SHP77 (cell line): ENCODE data around the gene PAQR4.

Experiments used
- DNase-seq, 2 experiments: peaks; one replicate each; lab custom pipeline; 2025; lab: John Stamatoyannopoulos, UW

The PAQR4 gene

DNA sequence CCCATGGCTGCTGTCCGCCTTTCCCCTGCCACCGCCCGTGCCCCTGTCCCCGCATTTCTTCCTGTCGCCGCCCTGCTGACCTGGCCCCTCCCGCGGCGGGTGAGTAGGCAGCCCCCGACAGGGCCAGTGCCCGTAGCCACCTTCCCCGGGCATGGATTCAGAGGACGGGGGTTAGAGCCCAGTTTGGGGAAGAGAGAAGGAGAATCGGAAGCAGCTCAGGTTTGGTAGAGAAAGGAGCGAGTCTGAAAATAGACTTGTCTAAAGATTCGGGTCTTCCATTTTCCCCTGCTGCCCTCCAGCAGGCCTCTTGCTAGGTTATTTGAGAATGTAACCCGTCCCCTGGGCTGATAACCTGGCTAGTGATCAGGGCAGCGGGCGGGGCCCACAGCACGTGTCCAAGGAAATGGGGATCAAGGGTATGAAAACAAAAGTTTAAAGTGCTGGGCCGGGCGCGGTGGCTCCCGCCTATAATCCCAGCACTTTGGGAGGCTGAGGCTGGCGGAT is 35.7 kb downstream of the PAQR4 start:
- no peak for DNase-seq

DNA sequence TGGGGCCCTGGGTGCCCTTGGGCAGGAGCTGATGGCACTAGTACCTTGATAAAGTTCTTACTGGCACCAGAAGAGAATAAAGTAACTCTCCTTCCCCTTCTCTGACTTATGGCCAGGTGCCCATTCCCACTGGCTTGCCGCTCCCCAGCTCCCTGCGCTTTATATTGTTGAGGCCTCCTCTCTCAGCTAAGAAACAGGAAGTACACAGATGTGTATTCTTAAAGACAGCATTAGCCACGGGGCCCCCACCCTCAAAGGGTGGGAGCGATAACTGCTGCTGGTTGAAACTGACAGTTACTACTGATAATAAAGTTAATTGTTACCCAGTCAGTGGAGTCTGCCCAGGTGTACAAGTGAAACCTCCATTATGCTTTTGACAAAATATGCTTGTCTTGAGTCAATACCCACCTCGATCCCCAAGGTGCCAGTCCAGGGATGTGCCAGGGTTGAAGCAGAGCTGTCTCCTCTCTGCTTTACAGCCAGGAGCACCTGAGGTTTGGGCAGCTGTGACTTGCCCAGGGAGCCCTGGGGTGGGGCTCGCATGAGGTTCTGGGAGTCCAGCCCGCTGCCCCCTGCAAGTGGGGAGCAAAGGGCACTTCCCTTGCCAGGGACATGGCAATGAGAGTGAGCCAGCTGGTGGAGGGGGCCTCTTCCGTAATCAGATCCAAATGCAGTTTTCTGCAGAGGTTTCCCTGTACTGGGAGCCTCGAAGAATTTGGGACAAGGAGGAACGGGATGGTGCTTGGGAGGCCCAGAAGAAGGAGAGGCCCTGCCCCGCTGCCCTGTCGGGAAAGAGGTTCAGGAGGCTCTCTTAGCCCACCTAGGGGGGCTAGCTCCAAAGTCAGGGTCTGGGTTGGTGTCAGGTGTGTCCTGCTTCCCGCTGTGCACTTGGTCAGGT is 38.2 kb downstream of the PAQR4 start:
- DNase-seq = no peak

DNA sequence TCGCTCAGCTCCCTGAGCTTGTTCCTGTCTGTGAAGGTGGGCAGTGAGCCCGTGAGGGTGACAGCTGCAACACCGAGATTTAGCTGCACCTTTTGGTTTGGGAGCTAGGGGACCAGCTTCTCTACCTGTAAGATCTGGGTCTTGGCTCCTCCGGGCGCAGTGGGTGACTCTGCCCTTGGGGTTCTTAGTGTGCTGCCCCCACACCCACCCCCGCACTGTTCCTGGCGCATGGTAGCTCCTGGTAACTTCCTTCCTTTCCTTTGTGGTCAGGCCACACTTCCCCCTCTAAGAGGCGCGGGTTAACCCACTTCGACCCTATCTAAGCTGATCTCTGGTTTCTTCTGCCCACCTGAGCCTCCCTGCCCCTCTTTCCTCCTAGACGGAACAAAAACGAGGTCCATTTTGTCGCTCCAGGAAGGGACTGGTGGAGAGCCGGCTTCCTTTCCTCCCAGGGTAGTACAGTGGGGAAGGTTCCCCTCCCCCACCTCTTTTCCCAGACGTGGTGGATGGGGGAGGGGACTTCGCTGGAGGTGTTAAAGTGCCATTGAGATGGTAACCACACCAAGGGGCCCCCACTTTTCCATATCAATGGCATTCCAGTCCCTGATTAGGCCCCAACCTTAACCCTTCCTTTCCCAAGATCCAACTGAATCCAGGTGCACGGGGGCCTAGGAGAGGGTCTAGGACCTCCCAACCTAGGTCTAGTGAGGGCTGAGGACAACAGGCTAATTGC is 39.0 kb downstream of the PAQR4 start:
- DNase-seq = no peak

DNA sequence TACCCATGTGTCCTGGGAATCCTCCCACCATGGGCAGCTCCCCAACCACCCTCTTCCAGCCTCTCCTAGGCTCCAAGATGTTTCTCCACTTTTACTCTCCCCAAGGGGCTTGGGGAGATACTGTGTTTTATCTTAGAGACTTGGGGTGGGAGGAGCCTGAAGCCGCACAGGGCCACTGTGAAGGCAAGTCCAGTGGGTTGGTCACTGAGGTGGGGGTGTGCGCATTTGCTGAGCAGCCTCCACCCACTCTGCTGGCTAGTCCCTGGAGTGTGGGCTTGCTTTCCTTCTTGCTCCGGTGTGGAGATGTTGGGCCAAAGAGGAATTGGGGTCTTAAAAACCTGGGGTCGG is 39.5 kb downstream of the PAQR4 start:
- DNase-seq = no peak

DNA sequence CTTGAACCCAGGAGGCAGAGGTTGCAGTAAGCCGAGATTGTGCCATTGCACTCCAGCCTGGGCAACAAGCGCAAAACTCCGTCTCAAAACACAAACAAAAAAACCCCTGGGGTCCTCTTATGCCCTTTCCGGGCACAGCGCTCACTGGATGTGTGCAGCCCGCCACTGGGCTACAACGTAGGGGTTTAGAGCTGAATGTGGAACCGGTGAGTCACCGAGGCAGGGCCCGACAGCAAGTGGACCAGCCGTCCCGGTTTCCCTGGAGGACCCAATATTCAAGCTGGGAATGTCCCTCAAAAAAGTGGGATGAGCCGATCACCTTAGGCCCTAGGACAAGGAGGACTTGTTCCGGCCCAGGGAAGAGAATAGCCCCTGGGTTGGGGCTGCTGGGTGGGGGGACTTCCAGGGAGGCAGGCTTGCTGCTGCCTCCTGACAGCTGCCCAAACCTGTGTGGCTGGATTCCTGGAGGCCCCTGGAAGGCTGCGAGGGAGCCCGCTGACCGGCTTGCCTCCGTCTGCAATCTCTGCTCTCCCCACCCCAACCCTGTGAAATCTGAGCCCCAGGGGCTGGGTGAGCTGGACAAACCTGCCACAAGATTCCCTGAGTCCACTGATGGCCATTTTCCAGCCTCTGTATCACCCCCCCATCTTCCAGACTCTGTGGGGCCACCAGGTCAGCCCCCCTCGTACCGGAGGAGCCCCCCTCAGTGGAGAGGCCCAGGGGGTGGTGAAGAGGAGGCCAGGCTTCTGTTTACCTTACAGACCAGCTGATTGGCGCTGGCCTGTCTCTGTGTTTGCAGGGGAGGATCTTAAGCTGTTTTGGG is 40.6 kb downstream of the PAQR4 start:
- DNase-seq = no peak

DNA sequence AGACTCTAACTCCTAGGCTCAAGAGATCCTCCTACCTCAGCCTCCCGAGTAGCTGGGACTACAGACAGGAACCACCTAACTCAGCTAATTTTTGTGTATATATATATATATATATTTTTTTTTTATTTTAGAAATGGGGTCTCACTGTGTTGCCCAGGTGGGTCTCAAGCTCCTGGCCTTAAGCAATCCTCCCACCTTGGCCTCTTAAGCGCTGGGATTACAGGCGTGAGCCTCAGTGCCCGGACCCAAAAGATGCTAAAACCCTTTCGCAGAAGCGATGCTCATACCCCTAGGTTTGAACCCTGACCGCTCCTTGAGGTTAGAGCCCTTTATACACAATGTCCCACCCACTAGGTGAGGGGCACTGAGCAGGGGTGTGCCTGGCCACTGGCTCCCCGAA is 41.4 kb downstream of the PAQR4 start:
- no peak for DNase-seq

DNA sequence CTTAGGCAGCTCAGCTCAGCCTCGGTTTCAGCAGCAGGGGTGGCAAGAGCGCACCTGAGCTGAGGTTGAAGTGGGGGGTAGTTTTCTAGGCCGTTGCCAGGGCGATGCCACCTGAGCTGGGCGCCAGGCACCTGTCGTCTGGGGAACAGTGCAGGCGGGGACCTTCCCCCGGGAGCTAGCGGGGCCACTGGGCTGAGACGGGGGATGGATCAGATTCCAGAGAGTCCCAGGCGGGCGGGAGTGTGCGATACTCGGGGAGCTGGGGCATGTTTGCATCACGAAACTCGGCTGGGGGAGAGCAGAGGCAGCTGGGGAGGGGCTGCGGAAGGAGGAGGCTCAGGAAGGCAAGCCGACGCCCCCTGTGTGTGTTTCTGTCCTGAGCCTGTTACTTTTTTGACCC is 43.1 kb downstream of the PAQR4 start:
- DNase-seq = no peak

DNA sequence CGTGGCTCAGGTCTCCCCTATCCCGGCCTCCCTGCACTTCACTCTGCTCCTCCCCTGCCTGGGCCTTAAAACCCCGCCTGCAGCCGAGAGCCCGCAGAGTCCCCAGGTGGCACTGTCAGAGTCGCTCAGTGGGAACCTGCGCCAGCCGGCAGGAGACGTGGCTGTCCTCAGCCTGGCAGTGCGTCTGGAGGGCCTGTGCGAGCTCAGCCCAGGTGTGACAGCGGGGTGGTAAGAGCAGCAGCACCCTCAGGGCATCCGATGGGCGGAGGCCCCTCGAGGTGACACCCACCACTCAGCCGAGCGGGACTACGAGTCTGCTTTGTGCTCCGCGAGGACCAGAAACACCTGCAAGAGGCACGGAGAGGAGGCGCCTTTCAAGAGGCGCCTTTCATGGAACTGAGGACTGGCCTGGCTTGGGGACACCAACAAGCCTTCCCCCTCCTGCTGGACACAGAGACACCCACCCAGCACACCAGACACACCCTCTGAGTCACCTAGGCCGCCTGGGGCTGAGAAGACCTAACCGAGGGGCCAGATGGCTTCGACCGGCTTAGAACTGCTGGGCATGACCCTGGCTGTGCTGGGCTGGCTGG is 43.8 kb downstream of the PAQR4 start, which contains the start of gene CLDN9:
Gene CLDN9, plus strand, starts transcription at position 96 of the 593 bp plus-strand sequence. Its CDS starts 440 bp downstream, at position 536.
- DNase-seq = no peak

DNA sequence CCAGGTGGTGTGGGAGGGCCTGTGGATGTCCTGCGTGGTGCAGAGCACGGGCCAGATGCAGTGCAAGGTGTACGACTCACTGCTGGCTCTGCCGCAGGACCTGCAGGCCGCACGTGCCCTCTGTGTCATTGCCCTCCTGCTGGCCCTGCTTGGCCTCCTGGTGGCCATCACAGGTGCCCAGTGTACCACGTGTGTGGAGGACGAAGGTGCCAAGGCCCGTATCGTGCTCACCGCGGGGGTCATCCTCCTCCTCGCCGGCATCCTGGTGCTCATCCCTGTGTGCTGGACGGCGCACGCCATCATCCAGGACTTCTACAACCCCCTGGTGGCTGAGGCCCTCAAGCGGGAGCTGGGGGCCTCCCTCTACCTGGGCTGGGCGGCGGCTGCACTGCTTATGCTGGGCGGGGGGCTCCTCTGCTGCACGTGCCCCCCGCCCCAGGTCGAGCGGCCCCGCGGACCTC is 44.4 kb downstream of the PAQR4 start:
- no peak for DNase-seq

DNA sequence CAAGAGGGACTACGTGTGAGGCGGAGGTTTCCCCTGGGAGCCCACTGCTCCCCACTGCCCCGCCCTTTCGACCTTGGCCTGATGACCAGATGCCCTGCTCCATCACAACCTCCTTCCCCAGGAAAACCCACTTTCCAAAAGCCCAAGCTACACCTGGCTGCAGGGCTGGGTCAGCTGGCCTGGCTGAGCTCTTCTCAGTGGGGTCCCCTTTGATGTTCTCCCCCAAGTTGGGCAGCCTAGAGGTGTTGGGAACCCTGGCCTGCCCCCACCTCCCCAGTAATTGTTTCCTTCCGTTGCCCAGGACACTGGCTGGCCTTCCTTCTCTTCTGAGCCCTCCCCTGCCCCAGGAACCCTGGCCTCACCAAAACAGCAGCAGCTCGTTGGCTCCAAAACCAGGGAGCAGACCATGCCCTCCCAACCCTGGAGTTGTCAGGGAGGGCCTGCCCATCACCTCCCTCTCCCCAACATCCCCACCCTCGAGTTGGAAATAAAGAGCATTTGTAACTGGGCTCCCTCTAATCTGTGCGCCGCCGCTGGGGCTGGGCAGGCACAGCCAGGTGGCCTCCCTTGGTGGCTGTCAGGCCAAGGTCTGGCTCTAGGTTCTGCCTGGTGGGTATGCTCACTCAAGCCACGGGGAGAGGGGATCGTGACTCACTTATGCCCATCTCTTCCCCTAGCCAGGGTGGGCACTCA is 45.0 kb downstream of the PAQR4 start:
- no peak for DNase-seq

DNA sequence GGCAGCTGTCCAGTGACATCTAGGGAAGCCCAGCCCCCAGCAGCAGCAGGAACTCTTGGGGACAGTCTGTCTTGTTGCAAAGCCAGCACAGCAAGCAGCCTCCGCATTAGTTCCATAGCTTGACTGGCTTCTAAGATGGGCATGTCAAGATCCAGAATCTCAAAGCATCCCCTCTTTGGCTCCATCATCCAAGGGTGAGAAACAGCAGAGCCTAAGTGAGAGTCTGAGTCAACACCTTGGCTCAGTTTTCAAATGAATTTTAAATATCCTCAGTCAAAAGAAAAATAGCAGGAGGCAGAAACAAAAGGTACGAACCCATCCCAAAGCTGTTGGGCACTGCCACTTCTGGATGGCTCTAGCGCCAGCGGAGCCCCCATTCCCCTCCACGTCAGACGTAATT is 45.8 kb downstream of the PAQR4 start:
- no peak for DNase-seq

DNA sequence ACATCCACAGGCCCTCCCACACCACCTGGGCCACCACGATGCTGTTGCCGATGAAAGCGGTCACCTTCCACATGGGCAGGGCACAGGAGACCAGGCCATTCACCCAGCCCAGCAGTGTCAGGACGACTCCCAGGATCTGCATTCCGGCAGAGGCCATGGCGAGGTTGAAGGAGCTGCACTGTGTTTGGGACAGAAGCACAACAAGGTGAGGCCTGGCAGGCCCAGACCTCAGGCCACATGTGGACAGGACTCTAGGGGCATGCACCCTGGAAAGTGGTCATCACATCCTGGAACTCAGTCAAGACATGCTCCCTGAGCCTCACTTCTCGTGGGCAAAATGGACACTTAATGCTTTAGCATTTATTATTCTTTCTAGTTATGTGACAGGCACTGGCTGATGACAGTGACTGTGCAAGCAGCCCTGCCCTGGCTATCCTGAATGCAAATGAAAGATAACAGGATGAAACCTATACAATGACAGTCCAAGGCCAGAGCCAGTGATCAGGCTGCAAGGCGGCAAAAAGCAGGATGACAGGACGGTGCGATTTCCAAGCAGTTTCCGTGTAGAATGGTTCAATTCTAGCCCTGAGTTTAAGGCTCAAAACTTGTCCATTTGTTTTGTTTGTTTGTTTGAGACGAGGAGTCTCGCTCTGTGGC is 46.8 kb downstream of the PAQR4 start:
- DNase-seq = no peak

DNA sequence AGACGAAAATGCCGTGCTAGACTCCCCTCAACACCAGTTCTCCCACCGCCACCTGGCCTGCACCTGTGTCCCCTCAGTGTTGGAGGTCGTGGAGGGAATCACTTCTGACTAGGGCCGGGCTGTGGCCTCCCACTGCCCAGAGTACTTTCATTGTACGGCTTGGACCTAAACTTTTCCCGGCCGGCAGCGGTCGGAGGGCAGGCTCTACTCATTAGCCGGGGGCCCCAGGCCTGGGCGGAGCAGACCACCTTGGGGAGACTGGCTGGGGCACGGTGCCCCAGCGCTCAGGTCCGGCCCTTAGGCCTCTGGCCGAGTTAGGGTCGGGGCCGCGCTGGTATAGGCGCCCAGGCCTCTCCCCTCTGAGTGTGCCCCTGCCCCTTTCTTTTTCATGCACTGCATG is 48.2 kb downstream of the PAQR4 start:
- no peak for DNase-seq

DNA sequence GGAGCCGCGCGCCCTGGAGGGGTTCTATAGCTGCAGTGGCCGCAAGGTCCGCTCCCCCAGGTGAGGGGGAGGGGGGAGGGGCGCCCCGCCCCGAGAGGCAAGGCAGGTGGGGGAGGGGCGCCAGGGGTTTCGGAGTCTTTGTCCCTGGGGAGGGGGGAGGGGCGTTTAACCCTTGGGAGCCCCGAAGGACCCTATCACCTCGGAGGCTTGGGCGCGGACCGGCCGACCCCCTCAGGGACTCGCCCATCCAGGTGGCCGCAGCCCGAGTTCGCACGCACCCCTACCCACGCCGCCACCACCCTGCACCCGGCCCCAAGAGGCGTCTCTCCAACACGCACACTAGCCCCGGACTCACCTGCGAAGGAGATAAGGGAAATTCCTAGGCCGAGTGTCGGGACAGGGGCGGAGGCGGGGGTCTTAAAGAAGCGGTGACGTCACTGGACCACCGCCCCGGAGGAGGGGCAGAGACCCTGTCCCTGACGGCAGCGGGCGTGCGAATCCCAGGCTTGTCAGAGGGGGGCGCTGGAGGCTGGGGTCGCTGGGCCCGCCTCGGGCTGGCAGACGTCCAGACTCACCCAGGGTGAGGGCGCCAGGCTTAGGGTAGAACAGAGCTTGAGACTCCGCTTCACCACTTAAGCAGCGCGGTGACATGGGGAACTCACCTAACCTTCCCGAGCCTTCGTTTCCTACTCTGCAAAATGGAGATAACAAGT is 48.8 kb downstream of the PAQR4 start, which contains the start of gene CLDN6:
Gene CLDN6, minus strand, starts transcription at position 390 of the 713 bp plus-strand sequence. CDS start 2,162 bp downstream, outside the sequence.
- peak in 1 of 2 experiments; percentile 38 for DNase-seq

DNA sequence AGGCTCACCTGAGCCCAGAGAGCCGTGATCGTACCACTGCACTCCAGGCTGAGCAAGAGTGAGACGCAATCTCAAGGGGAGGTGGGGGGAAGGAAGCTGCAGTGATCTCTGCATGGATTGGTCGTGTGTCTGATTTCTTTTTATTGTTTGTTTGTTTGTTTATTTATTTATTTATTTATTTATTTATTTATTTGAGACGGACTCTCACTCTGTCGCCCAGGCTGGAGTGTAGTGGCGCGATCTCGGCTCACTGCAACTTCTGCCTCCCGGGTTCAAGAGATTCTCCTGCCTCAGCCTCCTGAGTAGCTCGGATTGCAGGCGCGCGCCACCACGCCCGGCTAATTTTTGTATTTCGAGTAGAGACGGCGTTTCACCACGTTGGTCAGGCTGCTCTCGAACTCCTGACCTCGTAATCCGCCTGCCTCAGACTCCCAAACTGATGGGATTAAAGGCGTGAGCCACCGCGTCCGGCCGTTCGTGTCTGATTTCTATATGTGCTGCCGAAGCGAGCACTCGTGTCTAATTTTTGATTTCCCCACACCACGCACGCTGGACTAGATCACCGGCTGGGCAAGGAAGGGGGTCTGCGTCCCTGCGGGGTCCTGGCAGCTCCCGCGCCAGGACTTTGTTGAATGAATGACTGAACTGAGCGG is 50.6 kb downstream of the PAQR4 start:
- no peak for DNase-seq

DNA sequence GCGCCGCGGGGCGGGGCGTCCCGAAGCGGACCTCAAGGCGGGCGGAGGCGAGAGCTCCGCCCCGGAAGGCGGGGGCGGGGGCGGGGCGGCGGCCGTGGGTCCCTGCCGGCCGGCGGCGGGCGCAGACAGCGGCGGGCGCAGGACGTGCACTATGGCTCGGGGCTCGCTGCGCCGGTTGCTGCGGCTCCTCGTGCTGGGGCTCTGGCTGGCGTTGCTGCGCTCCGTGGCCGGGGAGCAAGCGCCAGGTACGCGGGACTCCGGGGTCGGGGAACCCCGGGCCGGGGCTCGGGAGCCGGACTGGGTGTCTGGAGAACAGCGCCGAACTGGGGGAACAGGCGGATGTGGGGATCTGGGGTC is 51.1 kb downstream of the PAQR4 start, which contains the start of gene TNFRSF12A:
Gene TNFRSF12A, plus strand, starts transcription at position 122 of the 357 bp plus-strand sequence. Its CDS starts 30 bp downstream, at position 152.
- peak in 1 of 2 experiments; percentile 68 for DNase-seq

DNA sequence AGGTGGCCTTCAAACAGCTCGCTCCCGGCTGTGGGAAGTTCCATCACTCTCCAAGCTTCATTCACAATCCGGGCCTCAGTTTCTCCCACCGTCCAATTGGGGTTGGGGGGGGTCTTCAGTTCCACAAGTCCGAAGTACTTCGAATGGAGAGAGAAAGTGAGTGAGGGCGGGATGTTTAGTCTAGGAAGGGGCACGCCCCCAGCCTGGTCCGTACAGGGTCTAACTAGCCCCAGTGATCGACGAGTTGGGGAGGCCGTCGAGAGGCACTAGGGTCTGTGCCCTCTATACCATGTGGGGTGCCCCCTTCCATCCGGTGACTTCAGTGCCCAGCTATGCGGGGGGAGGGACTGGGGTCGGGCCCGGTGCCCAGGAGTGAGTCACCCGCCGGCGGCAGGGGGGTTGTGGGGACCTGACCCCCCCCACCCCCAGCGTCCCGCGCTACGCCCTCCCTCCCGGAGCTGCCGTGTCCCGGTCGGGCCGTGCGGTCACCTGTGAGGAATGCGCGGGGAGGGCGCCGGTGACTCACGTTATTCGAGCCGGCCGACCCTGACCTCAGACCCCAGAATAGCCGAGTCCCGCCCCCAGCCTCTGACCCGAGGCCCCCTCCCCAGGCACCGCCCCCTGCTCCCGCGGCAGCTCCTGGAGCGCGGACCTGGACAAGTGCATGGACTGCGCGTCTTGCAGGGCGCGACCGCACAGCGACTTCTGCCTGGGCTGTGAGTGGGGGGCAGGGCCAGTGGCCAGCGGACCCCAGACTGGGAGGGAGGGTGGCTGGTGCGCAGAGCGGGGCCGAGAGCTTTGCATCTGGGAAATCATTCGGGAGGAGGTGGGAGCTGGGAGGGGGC is 51.7 kb downstream of the PAQR4 start:
- DNase-seq = no peak
